Measurements from ENCODE around the gene ENPP1.

DNA sequence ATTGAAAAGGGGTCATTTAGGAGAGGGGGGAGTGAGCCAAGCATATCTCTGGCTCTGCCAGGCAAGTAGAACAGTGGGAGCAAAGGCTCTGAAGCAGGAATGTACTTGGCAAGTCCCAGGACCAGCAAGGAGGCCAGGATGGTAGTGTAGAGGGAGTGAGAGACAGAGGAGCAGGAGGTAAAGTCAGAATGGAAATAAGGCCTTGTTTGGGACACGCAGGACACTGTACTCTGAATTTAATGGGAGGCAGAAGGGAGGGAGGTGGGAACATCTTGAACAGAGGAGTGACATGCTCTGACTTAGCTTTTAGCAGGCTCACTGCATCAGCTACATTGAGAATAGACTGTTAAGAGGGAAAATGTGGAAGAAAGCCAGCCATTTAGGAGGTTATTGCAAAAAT is 37.0 kb upstream of the ENPP1 start:
- TF ChIP-seq, protein P1, sequence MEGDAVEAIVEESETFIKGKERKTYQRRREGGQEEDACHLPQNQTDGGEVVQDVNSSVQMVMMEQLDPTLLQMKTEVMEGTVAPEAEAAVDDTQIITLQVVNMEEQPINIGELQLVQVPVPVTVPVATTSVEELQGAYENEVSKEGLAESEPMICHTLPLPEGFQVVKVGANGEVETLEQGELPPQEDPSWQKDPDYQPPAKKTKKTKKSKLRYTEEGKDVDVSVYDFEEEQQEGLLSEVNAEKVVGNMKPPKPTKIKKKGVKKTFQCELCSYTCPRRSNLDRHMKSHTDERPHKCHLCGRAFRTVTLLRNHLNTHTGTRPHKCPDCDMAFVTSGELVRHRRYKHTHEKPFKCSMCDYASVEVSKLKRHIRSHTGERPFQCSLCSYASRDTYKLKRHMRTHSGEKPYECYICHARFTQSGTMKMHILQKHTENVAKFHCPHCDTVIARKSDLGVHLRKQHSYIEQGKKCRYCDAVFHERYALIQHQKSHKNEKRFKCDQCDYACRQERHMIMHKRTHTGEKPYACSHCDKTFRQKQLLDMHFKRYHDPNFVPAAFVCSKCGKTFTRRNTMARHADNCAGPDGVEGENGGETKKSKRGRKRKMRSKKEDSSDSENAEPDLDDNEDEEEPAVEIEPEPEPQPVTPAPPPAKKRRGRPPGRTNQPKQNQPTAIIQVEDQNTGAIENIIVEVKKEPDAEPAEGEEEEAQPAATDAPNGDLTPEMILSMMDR (IDR thresholded peaks at IDR 0.05) = no peak
- TF ChIP-seq POLR2A (IDR thresholded peaks at IDR 0.05) = no peak
